AG09319 (cell line): ENCODE data around the gene AZU1.

Source experiments
- DNase-seq: peaks from one replicate; pipeline ENCODE4 v3.0.0-alpha.2; 2010; ENCODE audit warnings: low read depth; ENCODE audit errors: extremely low read depth
- TF ChIP-seq, protein P1 (sequence below): IDR thresholded peaks from 2 replicates; pipeline ENCODE4 v1.5.1; 2011; ENCODE audit warnings: low read depth, mild to moderate bottlenecking, inconsistent platforms, low read length, moderate library complexity

Gene AZU1

GRCh38 chr19:798415-799075 is 29.1 kb upstream of the AZU1 start:
- TF ChIP-seq, protein P1, sequence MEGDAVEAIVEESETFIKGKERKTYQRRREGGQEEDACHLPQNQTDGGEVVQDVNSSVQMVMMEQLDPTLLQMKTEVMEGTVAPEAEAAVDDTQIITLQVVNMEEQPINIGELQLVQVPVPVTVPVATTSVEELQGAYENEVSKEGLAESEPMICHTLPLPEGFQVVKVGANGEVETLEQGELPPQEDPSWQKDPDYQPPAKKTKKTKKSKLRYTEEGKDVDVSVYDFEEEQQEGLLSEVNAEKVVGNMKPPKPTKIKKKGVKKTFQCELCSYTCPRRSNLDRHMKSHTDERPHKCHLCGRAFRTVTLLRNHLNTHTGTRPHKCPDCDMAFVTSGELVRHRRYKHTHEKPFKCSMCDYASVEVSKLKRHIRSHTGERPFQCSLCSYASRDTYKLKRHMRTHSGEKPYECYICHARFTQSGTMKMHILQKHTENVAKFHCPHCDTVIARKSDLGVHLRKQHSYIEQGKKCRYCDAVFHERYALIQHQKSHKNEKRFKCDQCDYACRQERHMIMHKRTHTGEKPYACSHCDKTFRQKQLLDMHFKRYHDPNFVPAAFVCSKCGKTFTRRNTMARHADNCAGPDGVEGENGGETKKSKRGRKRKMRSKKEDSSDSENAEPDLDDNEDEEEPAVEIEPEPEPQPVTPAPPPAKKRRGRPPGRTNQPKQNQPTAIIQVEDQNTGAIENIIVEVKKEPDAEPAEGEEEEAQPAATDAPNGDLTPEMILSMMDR: no peak
- no peak for DNase-seq

DNA sequence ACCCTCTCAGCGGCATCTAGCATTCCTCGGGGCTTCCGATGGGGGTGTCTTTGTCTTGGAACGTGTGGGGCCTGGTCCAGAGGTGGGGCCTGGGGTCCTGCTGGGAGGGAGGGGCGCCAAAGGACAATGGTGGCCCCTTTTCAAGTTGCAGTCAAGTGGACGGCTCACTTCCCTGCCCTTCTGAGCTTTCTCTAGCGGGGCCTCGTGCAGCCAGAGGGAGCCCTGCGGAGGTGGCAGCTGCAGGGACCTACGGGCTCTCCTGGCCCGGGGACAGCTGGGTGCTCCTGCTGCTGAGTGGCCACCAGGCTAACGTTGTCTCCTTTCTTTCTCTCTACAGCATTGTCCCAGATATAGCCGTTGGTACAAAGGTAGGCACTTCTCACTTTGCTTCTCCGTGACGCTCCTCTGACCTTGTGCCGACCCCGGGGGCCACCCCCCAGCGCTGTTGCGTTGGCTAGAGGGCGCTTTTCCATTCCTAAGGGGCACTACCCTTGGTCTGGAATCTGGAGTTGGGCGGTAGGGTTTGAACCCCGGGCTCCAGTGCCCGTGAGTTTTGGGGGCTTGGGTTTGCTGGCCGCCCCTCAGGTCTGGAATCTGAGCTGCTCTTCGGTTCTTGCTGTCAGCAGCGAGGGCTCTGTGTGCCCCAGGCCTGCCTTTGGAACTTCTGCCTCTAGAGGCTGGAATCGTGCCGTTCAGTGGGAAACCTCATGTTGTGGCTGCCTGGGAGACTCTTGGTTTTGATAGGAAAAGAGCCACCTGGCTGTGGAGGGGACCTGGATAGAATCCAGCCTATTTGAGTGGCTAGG is 28.4 kb upstream of the AZU1 start:
- TF ChIP-seq, protein P1: peak; percentile 15
- DNase-seq: no peak

GRCh38 chr19:800360-801029 is 27.1 kb upstream of the AZU1 start:
- no peak for DNase-seq
- TF ChIP-seq, protein P1: no peak

DNA sequence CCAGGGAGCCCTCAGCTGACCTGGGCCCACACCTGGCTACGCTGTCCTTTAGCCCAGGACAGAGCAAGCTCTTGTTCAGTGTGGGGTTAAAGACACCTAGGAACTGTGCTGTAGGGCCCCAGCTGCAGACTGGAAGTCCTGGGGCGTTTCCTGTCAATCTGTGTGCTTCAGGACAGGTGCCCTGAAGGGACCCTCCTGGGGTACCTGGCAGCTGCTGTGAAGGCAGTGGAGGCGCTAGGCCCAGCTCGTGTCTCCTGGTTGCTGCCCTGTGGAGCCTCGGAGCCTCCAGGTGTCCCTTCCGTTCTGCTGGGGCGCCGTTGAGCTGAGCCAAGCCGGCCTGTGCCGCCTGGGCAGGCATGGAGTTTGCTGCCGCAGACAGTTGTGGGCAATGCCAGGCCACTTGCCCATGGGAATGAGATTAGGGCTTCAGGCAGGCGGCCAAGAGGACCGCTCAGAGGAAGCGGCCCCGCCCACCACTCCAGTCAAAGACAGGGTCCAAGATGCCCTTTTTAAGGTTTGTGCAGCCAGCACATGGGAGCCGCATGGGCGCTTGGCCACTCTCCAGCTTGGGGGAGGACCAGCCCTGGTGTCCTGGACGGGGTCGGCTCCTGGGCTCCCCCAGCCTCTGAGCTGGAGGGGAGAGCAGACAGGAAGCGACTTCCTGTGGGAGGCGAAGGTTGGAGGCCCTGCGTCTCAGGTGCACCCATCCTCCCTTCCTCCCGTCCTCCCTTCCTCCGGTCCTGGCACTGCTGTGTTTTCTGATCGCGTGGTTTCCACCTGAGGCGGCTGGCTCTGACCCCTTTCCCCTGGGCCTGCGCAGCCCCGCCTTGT is 26.4 kb upstream of the AZU1 start:
- no peak for DNase-seq
- TF ChIP-seq, protein P1: no peak

GRCh38 chr19:801861-802497 is 25.7 kb upstream of the AZU1 start:
- TF ChIP-seq, protein P1: no peak
- DNase-seq: no peak

DNA sequence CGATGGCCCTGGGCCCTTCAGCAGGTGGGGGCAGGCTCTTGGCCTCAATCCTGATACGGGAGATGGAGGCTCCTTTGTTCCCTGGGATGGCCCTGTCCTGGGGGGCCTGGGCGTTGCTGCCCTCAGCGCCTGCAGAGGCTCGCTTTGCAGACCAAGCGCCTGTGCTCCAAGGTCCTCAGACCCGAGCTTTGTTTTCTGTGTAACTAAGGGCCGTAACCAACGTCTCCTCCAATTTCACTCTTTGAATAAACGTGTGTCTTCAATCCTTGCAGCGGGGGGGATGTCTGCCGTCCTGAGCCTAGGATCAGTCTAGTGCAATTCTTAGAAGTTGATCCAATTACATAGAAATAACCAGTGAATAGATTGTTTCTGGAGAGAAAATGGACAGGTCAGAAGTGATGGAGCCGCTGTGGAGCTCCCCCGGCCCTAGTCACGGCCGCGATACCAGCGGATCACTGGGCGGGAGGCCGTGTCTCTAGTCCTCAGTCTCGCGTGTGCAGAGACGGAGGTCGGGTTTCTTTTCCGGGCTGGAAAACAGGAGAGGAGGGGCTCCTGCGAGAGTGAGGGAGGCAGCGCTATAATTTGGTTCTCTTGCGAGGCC is 25.0 kb upstream of the AZU1 start:
- TF ChIP-seq, protein P1: no peak
- no peak for DNase-seq
